ENCODE data around the gene SDK2. TPM values are rescaled to one million over a fixed set of nuclear protein-coding genes. Genes with fewer than 3 reads are reported as not detected.

SDK2 gene
- total and polyA plus RNA-seq, 2 experiments from 2014 or later: 0.59 to 1.2 TPM

DNA sequence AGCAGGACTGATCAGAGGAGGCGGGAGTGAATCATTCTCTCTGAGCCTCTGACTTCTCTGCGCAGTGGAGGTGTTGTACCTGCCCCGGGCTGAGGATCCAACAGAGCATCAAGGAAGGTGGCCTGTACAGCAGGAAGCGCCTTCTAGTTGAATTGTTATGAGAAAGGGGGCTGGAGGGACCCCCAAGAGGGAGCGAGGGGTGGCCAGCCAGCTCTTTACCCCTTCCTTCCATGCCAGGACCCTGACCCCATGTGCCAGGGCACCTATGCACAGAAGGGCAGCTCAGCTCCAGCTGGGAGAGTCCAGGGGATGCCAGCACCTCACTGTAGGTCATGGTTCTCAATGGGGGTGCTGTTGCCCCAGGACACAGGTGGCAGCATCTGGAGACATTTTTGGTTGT is 149.3 kb downstream of the SDK2 start:
- TF ChIP-seq EZH2phosphoT487 (IDR thresholded peaks at IDR 0.05; ENCODE audit: low read depth, severe bottlenecking, unreplicated experiment): no peak
- TF ChIP-seq, protein P1, sequence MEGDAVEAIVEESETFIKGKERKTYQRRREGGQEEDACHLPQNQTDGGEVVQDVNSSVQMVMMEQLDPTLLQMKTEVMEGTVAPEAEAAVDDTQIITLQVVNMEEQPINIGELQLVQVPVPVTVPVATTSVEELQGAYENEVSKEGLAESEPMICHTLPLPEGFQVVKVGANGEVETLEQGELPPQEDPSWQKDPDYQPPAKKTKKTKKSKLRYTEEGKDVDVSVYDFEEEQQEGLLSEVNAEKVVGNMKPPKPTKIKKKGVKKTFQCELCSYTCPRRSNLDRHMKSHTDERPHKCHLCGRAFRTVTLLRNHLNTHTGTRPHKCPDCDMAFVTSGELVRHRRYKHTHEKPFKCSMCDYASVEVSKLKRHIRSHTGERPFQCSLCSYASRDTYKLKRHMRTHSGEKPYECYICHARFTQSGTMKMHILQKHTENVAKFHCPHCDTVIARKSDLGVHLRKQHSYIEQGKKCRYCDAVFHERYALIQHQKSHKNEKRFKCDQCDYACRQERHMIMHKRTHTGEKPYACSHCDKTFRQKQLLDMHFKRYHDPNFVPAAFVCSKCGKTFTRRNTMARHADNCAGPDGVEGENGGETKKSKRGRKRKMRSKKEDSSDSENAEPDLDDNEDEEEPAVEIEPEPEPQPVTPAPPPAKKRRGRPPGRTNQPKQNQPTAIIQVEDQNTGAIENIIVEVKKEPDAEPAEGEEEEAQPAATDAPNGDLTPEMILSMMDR (IDR thresholded peaks at IDR 0.05; ENCODE audit: poor library complexity): no peak
- TF ChIP-seq EZH2 (IDR thresholded peaks at IDR 0.05; ENCODE audit: borderline replicate concordance): no peak
- peaks cover 7% of the 10 kb centered on the region for H3K27me3 ChIP-seq
- no peaks in the 10 kb centered on the region for H3K9me3 ChIP-seq (ENCODE audit: low read depth)
- H3K27ac ChIP-seq: no peak overlapping the region
- no peaks in the 10 kb centered on the region for H3K36me3 ChIP-seq (replicated peaks; ENCODE audit: insufficient read depth, low read depth)
- no peak overlapping the region for H3K4me3 ChIP-seq
- WGBS (ENCODE audit: low lambda C conversion rate, missing lambda C conversion rate): 95% methylated on average over 5 of the region's 5 CpGs
- no peak for DNase-seq (ENCODE audit: low spot score)
- no peaks in the 10 kb centered on the region for H4K20me1 ChIP-seq (ENCODE audit: insufficient read depth, poor library complexity, severe bottlenecking)
- peaks cover 10% of the 10 kb centered on the region for H3K4me1 ChIP-seq (ENCODE audit: insufficient read depth)
- H3K79me2 ChIP-seq: no peaks in the 10 kb centered on the region
- no peaks in the 10 kb centered on the region for H3K9me2 ChIP-seq (replicated peaks; ENCODE audit: insufficient read depth)
- H3K4me2 ChIP-seq: no peak overlapping the region
- no peak overlapping the region for H2AFZ ChIP-seq

DNA sequence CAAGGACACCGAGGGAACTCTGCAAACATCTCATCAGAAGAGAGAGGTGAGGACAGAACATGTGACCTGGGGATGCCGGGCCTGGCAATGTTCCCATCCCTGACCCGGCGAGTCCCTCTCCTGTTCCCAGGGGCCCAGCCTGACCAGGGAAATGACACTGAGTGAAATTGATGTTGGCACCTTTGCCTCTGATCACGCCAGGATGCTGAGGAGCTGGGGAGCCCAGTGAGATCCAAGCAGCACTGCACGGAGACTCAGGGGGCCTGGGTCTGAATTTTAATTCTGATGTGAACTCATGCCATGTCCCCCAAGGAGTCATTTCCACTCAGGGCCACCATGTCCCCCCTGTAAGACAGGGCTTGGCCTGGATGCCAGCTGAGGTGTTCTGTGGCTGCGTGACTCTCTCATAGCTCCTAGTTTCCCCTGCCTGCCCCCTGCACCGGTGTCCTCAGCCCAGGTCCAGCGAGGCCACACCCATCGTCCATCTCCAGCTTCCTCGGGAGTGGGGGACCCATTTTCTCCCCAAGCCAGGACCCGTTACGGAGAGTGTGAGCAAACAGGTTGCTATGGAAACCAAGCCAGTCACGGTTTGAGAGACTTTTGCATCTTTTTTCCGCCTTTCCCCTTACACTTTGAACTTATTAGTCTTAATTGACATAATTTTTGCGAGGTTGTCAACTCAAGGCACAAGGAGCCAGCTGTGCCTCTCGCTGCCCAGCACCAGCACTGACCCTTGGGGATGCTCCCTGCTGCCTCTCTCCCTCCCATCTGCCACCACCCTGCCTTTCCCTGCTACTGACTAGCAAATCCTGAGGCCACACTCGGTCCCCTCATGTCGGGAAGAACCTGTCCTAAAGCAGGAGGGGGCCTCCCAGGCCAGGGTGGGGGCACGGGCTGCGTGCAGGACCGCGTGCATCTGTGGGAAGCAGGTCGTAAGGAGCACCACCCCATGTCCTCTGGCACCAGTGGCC is 150.0 kb downstream of the SDK2 start:
- Histone ChIP-seq H4K20me1 (ENCODE audit: insufficient read depth, poor library complexity, severe bottlenecking) (no peaks in the 10 kb centered on the region), H3K27ac (no peak overlapping the region), H3K9me2 (replicated peaks; ENCODE audit: insufficient read depth) (no peaks in the 10 kb centered on the region), H3K79me2 (no peaks in the 10 kb centered on the region), H3K4me2 (no peak overlapping the region), H3K36me3 (replicated peaks; ENCODE audit: insufficient read depth, low read depth) (no peaks in the 10 kb centered on the region), H3K4me3 (no peak overlapping the region), H3K4me1 (ENCODE audit: insufficient read depth) (peaks cover 10% of the 10 kb centered on the region), H3K27me3 (peaks cover 7% of the 10 kb centered on the region), H2AFZ (no peak overlapping the region), H3K9me3 (ENCODE audit: low read depth) (no peaks in the 10 kb centered on the region)
- DNase-seq (ENCODE audit: low spot score): no peak
- WGBS (ENCODE audit: low lambda C conversion rate, missing lambda C conversion rate): 84% methylated on average over 24 of the region's 24 CpGs
- TF ChIP-seq EZH2 (IDR thresholded peaks at IDR 0.05; ENCODE audit: borderline replicate concordance) (no peak), EZH2phosphoT487 (IDR thresholded peaks at IDR 0.05; ENCODE audit: low read depth, severe bottlenecking, unreplicated experiment) (no peak)
- TF ChIP-seq, protein P1 (IDR thresholded peaks at IDR 0.05; ENCODE audit: poor library complexity): no peak

DNA sequence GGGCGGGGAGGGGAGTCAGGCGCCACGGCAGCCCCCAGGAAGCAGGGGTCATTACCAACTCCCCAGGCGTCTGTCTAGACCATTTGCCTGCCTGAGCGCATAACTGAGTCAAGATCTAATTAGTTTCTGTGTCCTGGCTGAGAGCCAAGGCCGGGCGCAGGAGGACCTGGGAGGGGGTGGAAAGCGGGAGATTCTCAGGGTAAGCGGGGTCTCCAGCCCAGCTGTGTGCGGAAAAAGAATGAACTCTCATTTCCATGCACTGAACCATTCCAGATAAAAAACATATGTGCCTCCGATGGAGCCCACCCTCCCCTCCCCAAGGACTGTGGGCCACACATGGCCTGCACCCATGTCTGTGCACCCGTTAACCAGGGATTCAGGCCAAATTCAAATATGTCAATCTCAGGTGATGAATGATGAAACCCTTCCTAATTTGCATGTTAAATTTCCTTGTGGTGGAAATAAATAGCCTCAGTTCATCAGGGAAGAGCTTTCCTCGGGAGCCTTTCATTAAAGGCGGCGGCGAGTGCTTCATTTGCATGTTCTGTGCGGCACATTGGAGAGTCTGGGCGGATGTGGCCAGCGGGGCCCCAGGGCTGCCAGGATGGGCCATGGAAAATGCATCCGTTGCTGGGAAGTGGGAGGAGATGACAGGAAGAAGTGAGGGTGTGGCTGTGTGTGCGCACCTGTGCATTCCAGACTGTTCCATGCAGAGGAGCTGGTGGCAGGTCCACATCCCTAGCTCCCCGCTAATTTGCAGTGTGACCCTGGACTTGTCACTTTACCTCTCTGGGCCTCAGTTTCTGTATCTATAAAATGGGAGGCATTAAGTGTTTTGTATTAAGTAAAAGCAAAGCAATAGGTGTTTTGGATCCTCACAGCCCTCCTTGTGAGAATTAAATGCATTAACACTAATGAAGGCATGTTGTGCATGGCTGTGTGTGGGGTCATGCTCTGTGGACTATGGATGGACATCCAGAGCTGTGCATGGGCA is 151.1 kb downstream of the SDK2 start:
- Histone ChIP-seq H3K27ac (no peak overlapping the region), H3K4me3 (no peak overlapping the region), H3K27me3 (peaks cover 3% of the 10 kb centered on the region), H3K79me2 (no peaks in the 10 kb centered on the region), H3K36me3 (replicated peaks; ENCODE audit: insufficient read depth, low read depth) (no peaks in the 10 kb centered on the region), H2AFZ (no peak overlapping the region), H3K4me1 (ENCODE audit: insufficient read depth) (peaks cover 10% of the 10 kb centered on the region), H4K20me1 (ENCODE audit: insufficient read depth, poor library complexity, severe bottlenecking) (no peaks in the 10 kb centered on the region), H3K9me3 (ENCODE audit: low read depth) (no peaks in the 10 kb centered on the region), H3K9me2 (replicated peaks; ENCODE audit: insufficient read depth) (no peaks in the 10 kb centered on the region), H3K4me2 (no peak overlapping the region)
- TF ChIP-seq, protein P1 (IDR thresholded peaks at IDR 0.05; ENCODE audit: poor library complexity): no peak
- no peak for TF ChIP-seq EZH2phosphoT487 (IDR thresholded peaks at IDR 0.05; ENCODE audit: low read depth, severe bottlenecking, unreplicated experiment)
- TF ChIP-seq EZH2 (IDR thresholded peaks at IDR 0.05; ENCODE audit: borderline replicate concordance): no peak
- no peak for DNase-seq (ENCODE audit: low spot score)
- WGBS (ENCODE audit: low lambda C conversion rate, missing lambda C conversion rate): 39% methylated on average over 22 of the region's 22 CpGs

All from hepatocyte (in vitro differentiated cells).